Psoas muscle (tissue), 8 donors: ENCODE results near the gene MNAT1. TPM values are rescaled to one million over a fixed set of nuclear protein-coding genes. Genes with fewer than 3 reads are reported as not detected.
A peak's percentile ranks its signal among the peaks of the same experiment; 100 is the strongest.

Experiments
- ATAC-seq, 4 donors: fragments of 200-7000 bp; cut with Tn5 transposase; one replicate each; pipeline ENCODE4 v1.9.1; 2020; ENCODE audit warnings: moderate library complexity in 3 of 4, mild to moderate bottlenecking in 2 of 4
- DNase-seq, 2 donors: peaks; one replicate each; pipeline ENCODE4 v3.0.0-alpha.2; 2020
- H3K27ac ChIP-seq: fragments of 200-600 bp; one replicate; pipeline ENCODE4 v1.8.0; 2022
- H3K27me3 ChIP-seq, 3 donors: fragments of 200-600 bp in 1 of 3; one replicate each; pipeline versions ENCODE4 v1.6.1 to v1.8.0; 2013 to 2022; ENCODE audit warnings: low read length in 2 of 3, mild to moderate bottlenecking in 2 of 3, moderate library complexity in 1 of 3; ENCODE audit not compliant: insufficient read depth in 3 of 3
- H3K36me3 ChIP-seq, 2 donors: fragments of 200-600 bp in 1 of 2; one replicate each; pipeline versions ENCODE4 v1.6.1 to v1.8.0; 2013 to 2022; ENCODE audit warnings: low read depth in 1 of 2, mild to moderate bottlenecking in 1 of 2, moderate library complexity in 1 of 2; ENCODE audit not compliant: insufficient read depth in 1 of 2
- H3K4me1 ChIP-seq: fragments of 200-600 bp; one replicate; pipeline ENCODE4 v1.8.0; 2022
- H3K4me3 ChIP-seq: fragments of 200-600 bp; one replicate; pipeline ENCODE4 v1.8.0; 2022; ENCODE audit warnings: mild to moderate bottlenecking
- H3K9me3 ChIP-seq: fragments of 200-600 bp; one replicate; pipeline ENCODE4 v1.8.0; 2022
- WGBS, 3 donors: extraction: QIAGEN DNeasy Blood & Tissue Kit; methylation state at CpG; one replicate each; pipeline versions ENCODE4 v1.1.6 to v1.1.7; 2013; 5-methylcytosine and 5-hydroxymethylcytosine counted together
- intact Hi-C, 2 donors: fragments of 100-400 bp; cut with DNase I; formaldehyde crosslinking; loops; one replicate each; pipeline versions ENCODE4 v1.11.0 to v1.14.2; 2022
- polyA plus RNA-seq, 3 donors: library from polyadenylated mRNA; stranded (reverse); fragments of 200-250 nt; gene quantifications; one replicate each; pipeline ENCODE4 v1.2.3, GENCODE V29; 2013
- total RNA-seq, 4 donors: library from RNA; stranded (reverse); fragmentation: NEBNext Ultra II Directional in 2 of 4; extraction: Animal tissue kit (Norgen Biotek cat#: 25700) in 2 of 4; gene quantifications; one replicate each; pipeline versions ENCODE4 v1.2.1 to v1.2.4, GENCODE V29; 2021 to 2023
- TF ChIP-seq, protein P1 (sequence below): fragments of 200-600 bp; IDR thresholded peaks from one replicate; pipeline ENCODE4 v1.8.0; 2022; ENCODE audit warnings: antibody characterized with exemption
- donor health status: healthy with polysubstance abuse.
- donor health status: DM: no; HTN: no; CAD: no; lungs with moderate emphysema.
- donor health status: Bipolar disorder and iron deficiency.
- donor health status: healthy.
- donor health status: DM: yes; HTN: yes; CAD: no.
- donor health status: DM: no; HTN: no; CAD: no.
- donor health status: DM: no; HTN: no; CAD: no.
- donor health status: DM: yes; HTN: yes; CAD: no.

The MNAT1 gene
- total and polyA plus RNA-seq, 7 donors: 24.0 to 74.3 (median 59.3) TPM

DNA sequence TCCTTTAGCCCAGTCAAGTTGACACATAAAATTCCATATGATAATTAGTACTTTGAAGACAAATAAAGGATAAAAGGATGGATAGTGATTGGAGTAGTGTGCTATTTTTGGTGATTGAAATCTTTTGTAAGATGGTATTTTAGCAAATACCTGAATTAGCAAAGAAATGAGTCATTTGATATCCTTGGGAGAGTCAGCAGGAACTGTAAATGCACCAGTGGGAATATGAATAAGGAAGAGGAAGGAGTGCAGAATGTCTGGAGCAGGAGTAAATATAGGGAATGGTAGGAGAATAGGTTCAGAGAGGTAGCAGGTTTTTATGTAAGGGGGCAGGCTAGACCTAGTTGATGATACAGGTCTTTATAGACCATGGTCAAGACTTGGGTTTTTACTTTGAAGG is 171.4 kb downstream of the MNAT1 start:
- Histone ChIP-seq H3K36me3 (no peaks in the 10 kb centered on the region), H3K27ac (no peak overlapping the region), H3K9me3 (no peaks in the 10 kb centered on the region), H3K4me3 (no peak overlapping the region), H3K4me1 (peaks cover 8% of the 10 kb centered on the region), H3K27me3 (no peaks in the 10 kb centered on the region)
- TF ChIP-seq, protein P1, sequence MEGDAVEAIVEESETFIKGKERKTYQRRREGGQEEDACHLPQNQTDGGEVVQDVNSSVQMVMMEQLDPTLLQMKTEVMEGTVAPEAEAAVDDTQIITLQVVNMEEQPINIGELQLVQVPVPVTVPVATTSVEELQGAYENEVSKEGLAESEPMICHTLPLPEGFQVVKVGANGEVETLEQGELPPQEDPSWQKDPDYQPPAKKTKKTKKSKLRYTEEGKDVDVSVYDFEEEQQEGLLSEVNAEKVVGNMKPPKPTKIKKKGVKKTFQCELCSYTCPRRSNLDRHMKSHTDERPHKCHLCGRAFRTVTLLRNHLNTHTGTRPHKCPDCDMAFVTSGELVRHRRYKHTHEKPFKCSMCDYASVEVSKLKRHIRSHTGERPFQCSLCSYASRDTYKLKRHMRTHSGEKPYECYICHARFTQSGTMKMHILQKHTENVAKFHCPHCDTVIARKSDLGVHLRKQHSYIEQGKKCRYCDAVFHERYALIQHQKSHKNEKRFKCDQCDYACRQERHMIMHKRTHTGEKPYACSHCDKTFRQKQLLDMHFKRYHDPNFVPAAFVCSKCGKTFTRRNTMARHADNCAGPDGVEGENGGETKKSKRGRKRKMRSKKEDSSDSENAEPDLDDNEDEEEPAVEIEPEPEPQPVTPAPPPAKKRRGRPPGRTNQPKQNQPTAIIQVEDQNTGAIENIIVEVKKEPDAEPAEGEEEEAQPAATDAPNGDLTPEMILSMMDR: no peak
- no peak for ATAC-seq
- DNase-seq: no peak
- intact Hi-C loops: no loop called here

DNA sequence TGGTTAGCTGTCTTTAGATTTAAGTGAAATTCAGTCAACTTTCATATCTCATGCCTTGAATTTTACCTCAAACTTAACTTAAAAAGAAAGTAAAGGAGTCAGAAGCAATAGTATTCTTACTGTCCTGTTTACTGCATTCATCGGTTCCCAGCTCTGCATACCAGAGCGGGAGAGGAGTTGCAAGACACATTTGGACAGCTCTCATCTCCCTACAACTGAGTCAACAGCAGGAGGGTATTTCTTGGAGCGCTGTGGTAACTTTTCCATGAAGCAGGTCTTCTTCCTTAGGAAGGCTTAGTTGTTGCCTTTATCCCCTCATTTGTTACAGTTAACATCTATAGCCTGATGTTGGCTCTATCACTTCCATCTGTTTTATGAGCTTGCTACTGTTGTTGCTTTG is 181.2 kb downstream of the MNAT1 start:
- Histone ChIP-seq H3K36me3 (no peaks in the 10 kb centered on the region), H3K27me3 (no peaks in the 10 kb centered on the region), H3K9me3 (no peaks in the 10 kb centered on the region), H3K27ac (no peak overlapping the region), H3K4me3 (no peak overlapping the region), H3K4me1 (no peaks in the 10 kb centered on the region)
- 53 to 68% (median 54%) methylated on average over 3 of the region's 3 CpGs for WGBS, 3 donors
- ATAC-seq (peak in 1 of 4 donors; percentile 50), DNase-seq (no peak)
- TF ChIP-seq, protein P1: no peak
- intact Hi-C loops: no loop called here

DNA sequence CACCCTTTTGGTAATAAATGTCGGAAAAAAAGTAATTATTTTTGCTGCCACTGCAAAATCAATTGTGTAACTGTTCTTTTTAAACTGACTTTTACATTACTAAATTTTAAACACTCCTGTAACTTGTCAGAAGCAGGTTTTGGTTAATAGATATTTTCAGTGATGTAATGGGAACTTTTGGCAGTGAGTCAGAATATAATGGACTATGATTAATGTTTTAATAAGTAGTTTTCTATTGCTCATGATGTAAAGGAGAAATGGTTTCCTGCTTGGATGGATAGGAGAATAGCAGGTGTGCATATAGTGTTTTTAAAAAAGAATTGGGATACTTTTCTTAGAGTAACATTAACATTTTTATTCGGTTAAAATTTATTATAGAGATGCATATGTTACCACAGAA is 187.5 kb downstream of the MNAT1 start:
- TF ChIP-seq, protein P1: no peak
- Histone ChIP-seq H3K4me3 (no peak overlapping the region), H3K27me3 (no peaks in the 10 kb centered on the region), H3K27ac (no peak overlapping the region), H3K4me1 (no peaks in the 10 kb centered on the region), H3K36me3 (no peaks in the 10 kb centered on the region), H3K9me3 (no peaks in the 10 kb centered on the region)
- WGBS, 3 donors: 85 to 90% (median 89%) methylated on average over 2 of the region's 2 CpGs
- intact Hi-C loops: loop anchor here in 1 of 2 donors (10.0 kb wide), 1 partner anchor 47 kb away; no protein-coding TSS in a partner anchor
- ATAC-seq: no peak
- DNase-seq: no peak

DNA sequence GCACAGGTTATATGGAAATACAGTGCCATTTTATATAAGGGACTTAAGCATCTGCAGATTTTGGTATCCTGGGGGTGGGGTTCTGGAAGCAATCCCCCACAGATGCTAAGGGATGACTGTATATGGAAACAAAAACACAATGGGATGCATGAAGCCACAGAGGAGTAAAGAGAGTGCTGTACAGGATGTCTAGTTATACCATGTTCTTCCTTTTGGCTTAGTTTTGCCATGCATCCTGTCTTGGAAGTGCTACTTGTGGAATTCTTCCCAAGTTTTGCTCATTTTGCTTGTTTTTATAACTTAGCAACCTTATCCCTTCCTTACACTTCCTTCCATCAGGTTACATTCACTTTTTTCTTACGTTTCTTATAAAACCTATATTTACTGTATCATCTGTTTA is 190.7 kb downstream of the MNAT1 start:
- intact Hi-C loops: loop anchor here in 1 of 2 donors (10.0 kb wide), 1 partner anchor 50 kb away; no protein-coding TSS in a partner anchor
- Histone ChIP-seq H3K36me3 (no peaks in the 10 kb centered on the region), H3K27me3 (no peaks in the 10 kb centered on the region), H3K4me3 (no peak overlapping the region), H3K27ac (no peak overlapping the region), H3K4me1 (peaks cover 10% of the 10 kb centered on the region), H3K9me3 (no peaks in the 10 kb centered on the region)
- DNase-seq (no peak), ATAC-seq (no peak)
- 72 to 76% (median 74%) methylated on average over 1 of the region's 1 CpG for WGBS, 3 donors
- TF ChIP-seq, protein P1: no peak

DNA sequence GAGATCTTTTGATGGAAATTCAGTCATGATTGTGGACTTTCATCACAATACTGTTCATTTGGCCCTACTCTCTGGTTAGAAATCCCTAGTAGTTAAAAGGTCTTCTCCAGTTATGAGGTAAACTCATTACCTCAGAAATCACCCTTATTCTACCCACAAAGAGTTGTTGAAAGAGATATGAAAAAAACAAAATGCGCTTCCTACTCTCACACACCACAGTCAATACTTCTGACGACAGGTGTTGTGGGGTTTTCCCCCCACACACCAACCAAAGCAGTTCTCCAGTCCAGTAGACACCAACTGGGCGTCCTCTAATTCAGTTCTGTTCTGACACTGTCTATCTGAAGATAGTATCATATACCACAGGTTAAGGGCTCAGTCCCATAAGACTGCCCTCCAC is 191.4 kb downstream of the MNAT1 start:
- no peaks in the 10 kb centered on the region for H3K9me3 ChIP-seq
- peaks cover 17% of the 10 kb centered on the region for H3K4me1 ChIP-seq
- WGBS, 3 donors: 95 to 97% (median 96%) methylated on average over 3 of the region's 3 CpGs
- no peak overlapping the region for H3K27ac ChIP-seq
- TF ChIP-seq, protein P1: no peak
- intact Hi-C loops: loop anchor here in 1 of 2 donors (10.0 kb wide), 1 partner anchor 51 kb away; no protein-coding TSS in a partner anchor
- no peak for DNase-seq
- no peak for ATAC-seq
- H3K4me3 ChIP-seq: no peak overlapping the region
- H3K36me3 ChIP-seq: no peaks in the 10 kb centered on the region
- H3K27me3 ChIP-seq: no peaks in the 10 kb centered on the region
